IPS DF 4.7 (cell line): ENCODE measurements around the gene JCAD.

Experiments
- DNase-seq: peaks from one replicate; pipeline ENCODE4 v3.0.0-alpha.2; 2013; ENCODE audit warnings: low spot score; ENCODE audit errors: extremely low read depth

The JCAD gene

GRCh38 chr10:30045961-30046360 is 13.4 kb downstream of the JCAD start:
- DNase-seq = no peak

- no peak for DNase-seq
Observed at GRCh38 chr10:30043476-30044270, 15.7 kb downstream of the JCAD start.

- no peak for DNase-seq
Observed at GRCh38 chr10:30042820-30043219, 16.6 kb downstream of the JCAD start.

DNA sequence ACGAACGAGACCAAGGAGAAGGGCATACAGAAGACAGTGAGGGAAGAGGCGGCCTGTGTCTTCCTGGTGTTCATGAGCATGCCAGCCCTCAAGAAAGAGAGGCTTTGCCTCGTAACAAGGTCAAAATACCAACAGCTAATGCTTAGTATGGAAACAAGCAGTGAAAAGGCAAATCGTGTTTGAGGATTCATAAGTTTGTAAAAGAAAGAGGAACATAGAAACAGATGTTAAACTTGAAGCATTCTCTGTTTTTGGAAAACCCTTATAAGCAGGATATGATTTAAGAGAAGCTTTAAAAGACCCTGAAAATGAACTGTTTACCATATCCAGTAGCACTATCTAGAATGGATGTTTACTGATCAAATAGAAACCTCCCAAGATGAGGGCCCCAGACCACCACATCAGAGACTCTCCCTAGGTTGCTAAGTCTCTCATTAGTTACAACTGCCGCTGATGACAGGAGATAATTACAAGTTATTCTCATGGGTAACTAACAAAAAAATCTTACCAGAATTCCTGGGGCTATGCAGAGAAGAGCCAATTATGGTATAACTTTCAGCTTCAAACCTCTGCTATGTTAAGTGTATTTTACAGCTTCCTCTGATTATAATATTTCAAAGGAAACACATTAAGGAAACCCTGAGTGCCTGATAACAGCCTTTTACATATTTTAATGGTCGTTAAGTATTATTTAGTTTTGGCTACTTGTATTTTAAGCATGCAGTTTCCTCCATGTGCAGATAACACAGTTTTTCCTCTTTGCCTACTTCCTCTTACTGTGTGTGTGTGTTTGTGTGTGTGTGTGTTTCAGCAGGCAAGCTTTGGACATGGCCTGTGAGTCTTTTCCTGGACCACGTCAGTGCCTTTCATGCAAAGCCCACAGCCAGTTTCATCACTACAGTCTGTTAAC is 17.9 kb downstream of the JCAD start:
- DNase-seq = no peak

GRCh38 chr10:30040597-30040996 is 18.8 kb downstream of the JCAD start:
- no peak for DNase-seq

- DNase-seq = no peak
Observed at GRCh38 chr10:30039988-30040387, 19.4 kb downstream of the JCAD start.

DNA sequence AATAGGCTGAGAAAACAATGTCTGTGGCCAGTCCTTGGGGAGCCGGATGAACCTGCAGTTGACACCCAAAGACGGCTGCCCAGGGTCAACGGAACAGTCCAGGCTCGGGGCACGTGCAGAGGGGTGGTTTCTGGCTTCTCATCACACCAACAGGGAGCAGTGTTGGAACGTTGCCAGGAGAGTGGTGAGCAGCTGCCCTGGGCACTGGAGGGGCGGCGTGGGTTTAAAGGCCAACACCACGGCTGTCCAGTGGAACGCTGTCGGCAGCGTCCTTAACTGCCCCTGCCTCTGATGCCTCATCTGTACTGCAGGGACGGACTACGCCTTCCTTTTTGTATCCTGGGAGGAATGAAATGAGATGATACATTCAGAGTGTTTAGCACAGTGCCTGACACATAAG is 19.8 kb downstream of the JCAD start:
- no peak for DNase-seq

GRCh38 chr10:30038781-30039536 is 20.4 kb downstream of the JCAD start:
- no peak for DNase-seq

DNA sequence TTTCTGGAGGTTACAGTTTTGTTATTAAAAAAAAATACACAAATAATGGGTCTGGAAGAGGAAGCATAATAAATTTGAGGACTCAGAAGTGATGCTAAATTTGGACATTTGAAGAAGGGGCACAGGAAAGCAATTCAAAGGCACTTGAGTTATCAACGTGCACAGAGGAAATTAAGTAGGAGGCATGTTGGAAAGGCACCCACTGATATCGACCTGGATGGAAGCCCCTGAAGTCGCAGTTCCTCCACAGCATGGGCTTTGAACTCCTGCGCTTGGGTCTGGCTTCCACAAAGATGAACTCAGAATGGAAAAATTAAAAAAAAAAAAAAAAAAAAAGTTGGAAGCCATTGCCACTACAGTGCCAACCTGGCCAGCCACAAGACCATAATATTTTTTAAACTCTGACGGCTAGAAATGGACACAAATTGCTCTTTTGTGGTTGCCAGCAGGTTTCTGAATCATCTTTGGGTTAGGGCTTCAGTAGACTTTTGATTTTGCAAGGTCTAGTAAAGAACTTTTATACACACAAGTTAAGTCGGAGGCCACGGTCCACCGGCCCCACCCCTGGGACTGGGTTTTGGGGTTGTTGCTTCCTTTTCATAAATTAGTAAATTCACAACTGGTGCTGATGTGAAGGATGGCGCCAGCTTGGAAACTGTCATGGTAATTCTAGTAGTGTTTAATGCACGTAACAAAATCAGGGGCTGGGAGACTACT is 21.6 kb downstream of the JCAD start:
- DNase-seq = no peak

DNA sequence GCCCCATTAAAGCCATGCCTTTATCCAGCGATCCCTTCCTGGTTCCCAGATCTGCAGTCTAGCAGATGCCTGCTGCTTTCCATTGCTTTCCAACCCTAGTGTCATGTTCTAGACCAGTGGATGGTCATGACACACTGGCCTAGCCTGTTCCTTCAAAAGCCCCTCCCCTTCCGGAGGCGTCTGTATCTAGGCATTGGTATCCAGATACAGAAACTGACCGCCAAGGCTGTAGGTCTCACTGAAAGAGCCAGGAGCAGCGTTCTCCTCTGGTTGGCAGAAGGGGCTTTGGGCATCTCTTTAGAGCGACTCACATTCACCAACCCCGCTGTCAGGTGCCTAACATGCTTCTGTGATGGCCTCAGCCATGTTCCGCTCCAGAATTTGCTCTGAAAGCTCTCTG is 22.6 kb downstream of the JCAD start:
- DNase-seq = no peak

DNA sequence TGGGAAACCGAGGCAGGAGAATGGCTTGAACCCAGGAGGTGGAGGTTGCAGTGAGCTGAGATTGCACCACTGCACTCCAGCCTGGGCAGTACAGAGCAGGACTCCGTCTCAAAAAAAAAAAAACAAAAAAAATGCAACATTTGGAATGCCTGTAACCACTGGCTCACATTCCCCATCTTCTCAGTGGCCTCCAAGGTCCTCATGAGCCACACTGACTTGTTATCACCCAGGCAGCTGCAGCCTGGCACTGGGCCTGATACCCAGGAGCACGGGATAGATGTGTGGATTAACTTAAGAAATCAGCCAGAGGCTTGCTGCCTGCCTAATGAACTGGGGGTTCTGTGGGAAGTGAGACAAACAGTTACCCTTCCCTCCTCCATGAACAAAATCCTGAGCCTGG is 23.0 kb downstream of the JCAD start:
- no peak for DNase-seq

GRCh38 chr10:30034433-30035137 is 24.8 kb downstream of the JCAD start:
- DNase-seq = no peak

GRCh38 chr10:30032125-30032524 is 27.3 kb downstream of the JCAD start:
- no peak for DNase-seq

- DNase-seq = no peak
Observed at GRCh38 chr10:30029872-30030256, 29.5 kb downstream of the JCAD start.

DNA sequence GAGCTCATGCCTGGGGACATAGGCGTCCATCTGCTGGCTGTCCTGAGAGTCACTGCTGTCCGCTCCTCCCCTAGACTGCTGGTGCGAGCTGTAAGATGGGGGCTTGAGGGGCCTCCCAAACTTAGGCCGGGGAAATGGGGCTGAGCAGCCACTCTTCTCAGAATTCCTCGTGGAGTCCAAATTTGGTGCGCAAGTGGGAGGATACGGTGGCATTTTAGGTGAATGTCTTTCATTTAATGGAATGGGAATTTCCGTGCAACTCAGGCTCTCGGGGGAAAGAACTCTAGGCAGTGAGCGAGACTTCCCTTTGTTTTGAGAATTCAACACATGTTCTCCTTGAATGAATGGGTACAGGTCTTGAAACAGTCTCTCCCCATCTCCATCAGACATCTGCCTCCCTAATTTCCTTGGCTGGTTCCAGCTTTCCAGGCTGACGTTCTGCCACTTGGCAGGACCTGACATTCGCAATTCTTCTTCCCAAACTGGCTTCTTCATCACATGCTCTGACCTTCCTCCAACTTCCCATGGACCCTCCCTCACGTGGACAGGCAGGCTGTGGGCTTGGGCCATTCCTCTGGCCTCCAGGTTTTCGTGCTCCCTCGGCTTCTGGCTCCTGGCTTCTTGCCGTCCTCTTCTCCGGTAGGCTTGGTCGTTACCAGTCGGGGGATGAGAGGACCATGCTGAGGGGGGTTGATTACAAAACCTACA is 30.1 kb downstream of the JCAD start:
- no peak for DNase-seq

- no peak for DNase-seq
Observed at GRCh38 chr10:30028738-30029030, 30.7 kb downstream of the JCAD start.

DNA sequence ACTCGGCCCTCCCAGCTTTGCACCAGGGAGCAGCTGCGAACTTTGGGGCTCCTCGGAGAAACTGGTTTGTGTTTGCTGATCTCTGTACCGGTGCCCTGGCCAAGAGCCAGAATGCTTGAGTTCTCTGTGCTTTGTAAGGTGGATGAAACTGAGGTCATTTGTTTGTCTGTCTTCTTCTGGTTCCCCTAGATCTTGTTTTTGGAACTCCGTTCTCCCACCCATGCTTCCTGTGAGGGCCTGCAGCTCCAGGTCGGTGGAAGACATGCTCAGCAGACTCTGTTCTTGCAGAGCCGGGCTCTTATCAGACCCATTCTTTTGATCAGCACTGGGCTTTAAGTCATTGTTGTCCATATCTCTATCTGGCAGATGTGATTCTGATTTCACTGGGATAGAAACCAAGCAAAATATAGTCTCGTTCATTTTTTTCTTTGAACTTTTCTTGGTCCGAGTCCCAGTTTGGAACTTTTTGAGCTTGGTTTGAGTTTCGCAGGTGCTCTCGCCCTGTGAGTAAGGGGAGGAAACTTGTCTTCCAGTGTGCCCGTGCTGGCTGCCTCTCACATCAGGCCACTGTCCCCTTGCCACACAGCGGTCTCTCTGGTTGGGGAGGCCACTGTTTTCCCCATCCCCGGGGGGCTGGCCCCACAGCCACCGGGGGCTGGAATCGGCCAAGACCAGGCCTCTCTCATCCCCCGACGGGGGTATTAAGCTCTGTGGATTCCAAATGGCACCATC is 31.2 kb downstream of the JCAD start:
- no peak for DNase-seq

GRCh38 chr10:30027057-30028005 is 32.1 kb downstream of the JCAD start:
- DNase-seq = no peak
